GM21423 (cell line): ENCODE data around the gene PGBD2.
A peak's percentile ranks its signal among the peaks of the same experiment; 100 is the strongest.
"Not testable (repeated sequence)": the region's sequence is repeated elsewhere in the genome, so short reads cannot be mapped to it uniquely, and the experiment has no call there.

Source experiments
- ATAC-seq: cut with Tn5 transposase; IDR thresholded peaks from one replicate; pipeline ENCODE4 v1.9.1; 2021; ENCODE audit warnings: mild to moderate bottlenecking, moderate library complexity; ENCODE audit not compliant: unreplicated experiment

The PGBD2 gene

GRCh38 chr1:248906009-248906752, at the start of gene PGBD2:
PGBD2 (plus strand) TSS chr1:248906235; CDS start chr1:248913863, 7,628 bp downstream.
- peak; percentile 91 for ATAC-seq

- ATAC-seq: no peak
Observed at GRCh38 chr1:248857201-248857600, 48.8 kb upstream of the PGBD2 start.

DNA sequence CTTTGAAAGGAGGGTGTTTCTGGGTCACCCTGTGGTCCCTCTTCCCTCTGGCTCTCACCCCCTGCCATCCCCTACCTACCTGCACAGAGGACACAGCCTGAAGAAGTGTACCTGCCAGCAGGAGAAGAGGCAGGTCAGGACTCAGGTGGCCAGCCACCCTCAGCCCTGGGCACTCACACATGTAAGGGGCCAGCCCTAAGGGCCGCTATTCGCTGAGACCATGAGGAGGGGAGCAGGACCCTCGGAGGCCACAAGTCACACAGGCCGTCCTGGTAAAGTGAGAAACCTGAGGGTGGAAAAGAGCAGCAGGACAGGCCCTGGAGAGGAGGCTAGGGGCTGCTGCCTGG, 48.3 kb upstream of the PGBD2 start:
- ATAC-seq: no peak

- peak; percentile 36 for ATAC-seq
Observed at GRCh38 chr1:248858096-248858890, 47.7 kb upstream of the PGBD2 start.

GRCh38 chr1:248858891-248859889, 46.8 kb upstream of the PGBD2 start, which contains the start of gene ZNF692:
ZNF692 (minus strand) TSS chr1:248859085; CDS start chr1:248858309, 776 bp downstream.
- ATAC-seq: peak; percentile 79

DNA sequence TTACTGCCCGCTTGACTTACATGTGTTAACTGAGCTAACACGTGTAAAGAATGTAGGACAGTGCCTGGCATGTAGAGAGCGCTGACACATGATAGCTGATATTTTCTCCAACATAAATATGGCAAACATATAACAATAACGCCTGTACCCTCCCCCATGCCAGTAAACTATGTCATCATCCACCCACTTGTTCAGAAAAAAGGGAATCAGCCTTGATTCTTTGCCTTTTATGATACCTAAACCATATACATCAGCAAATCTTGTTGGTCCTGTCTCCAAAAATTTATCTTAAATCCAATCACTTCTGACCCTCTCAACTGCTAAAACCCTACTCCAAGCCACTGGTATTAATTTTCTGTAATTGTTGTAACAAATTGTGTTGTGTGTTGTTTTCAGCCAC, 46.0 kb upstream of the PGBD2 start:
- no peak for ATAC-seq

- ATAC-seq: no peak
Observed at GRCh38 chr1:248861616-248862015, 44.4 kb upstream of the PGBD2 start.

- peak; percentile 12 for ATAC-seq
Observed at GRCh38 chr1:248862695-248862997, 43.4 kb upstream of the PGBD2 start.

GRCh38 chr1:248862998-248863881, 42.8 kb upstream of the PGBD2 start:
- peak; percentile 64 for ATAC-seq

GRCh38 chr1:248871837-248872401, 34.1 kb upstream of the PGBD2 start:
- ATAC-seq: no peak

GRCh38 chr1:248872752-248873408, 33.2 kb upstream of the PGBD2 start:
- ATAC-seq: peak; percentile 42

DNA sequence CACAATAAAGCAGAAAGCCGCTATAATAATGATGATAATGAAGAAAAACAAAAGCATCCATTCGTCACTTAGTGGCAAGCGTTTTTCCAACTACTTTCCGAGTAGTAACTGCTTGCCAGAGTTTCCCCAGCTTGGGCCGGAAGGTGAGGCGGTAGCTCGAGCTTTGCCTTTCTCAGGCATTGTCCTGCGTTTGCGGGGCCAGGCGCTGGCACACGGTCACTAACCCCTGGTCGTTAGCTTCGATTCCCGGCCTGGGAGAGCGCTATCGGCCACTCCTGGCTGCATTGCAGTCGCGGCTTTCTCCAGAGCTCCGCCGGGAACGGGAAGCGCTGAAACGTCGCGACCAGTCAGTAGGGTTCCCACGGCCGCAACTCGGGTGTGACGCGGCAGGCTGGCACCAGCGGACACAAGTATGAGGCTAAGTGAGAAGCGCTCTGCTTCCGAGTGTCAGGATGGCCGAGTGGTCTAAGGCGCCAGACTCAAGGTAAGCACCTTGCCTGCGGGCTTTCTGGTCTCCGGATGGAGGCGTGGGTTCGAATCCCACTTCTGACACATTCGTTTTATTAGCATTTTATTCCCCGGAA, 32.5 kb upstream of the PGBD2 start:
- peak; percentile 78 for ATAC-seq

DNA sequence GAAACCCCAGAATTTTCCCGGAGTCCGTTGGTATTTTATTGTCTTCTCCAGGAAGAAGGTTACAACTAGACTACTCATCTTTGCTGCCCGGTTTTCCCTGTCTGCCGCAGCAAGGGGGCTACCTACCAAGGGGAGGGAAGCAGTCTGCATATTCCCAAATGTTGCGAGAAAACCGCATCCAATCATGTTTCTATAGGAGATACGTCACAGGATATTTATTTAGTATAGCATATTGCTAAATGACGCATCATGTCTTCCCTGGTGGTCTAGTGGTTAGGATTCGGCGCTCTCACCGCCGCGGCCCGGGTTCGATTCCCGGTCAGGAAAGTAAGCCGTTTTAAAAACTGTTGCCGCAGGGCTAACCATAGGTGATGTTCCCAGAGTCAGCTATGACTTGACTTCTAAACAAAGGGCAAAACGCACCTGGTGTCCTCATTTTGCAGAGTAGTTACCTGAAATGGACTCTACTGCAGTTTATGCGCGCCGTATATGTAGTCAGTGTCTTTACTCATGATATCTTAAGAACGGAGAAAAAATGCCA, 32.0 kb upstream of the PGBD2 start:
- ATAC-seq: peak; percentile 58

GRCh38 chr1:248881261-248881660, 24.8 kb upstream of the PGBD2 start:
- ATAC-seq: no peak

DNA sequence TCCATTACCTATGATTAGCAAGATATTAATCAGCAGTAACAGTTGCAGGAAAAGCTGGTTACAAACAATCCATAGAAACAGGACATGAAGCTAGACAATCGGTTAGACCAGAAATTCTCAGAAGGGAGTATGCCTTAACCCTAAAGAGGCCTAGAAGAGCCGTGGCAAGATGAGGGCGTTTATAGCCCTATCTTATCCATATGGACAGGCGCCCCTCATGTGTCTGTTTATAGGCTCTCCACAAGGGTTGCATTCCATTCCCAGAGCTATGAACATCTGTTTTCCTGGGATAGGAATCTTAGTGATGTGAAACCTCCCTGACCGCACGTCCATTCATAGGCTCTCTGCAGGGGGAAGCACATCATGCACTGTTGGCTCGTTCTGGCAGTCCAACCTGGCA, 23.6 kb upstream of the PGBD2 start:
- not testable (repeated sequence) for ATAC-seq

- no peak for ATAC-seq
Observed at GRCh38 chr1:248884632-248885295, 21.3 kb upstream of the PGBD2 start.

- ATAC-seq: no peak
Observed at GRCh38 chr1:248885646-248886045, 20.4 kb upstream of the PGBD2 start.
